HG03558 (cell line): ENCODE results near the gene HOMEZ.

ENCODE experiments used
- ATAC-seq: cut with Tn5 transposase; IDR thresholded peaks from one replicate; pipeline ENCODE4 v1.9.1; 2021; ENCODE audit warnings: moderate number of reproducible peaks; ENCODE audit not compliant: unreplicated experiment; ENCODE audit errors: extremely low read depth

HOMEZ gene

GRCh38 chr14:23307687-23308644 is 22.0 kb upstream of the HOMEZ start:
- ATAC-seq = no peak

- no peak for ATAC-seq
These were observed 21.2 kb upstream of the HOMEZ start for GRCh38 chr14:23307146-23307530.

- ATAC-seq = no peak
These were observed 20.6 kb upstream of the HOMEZ start, which contains the start of gene BCL2L2 for GRCh38 chr14:23306412-23307145. TSS of gene BCL2L2 (plus strand) at chr14:23306833. CDS start at chr14:23307768, 935 bp downstream.

- peak; percentile 16 for ATAC-seq
These were observed 16.6 kb upstream of the HOMEZ start, which contains the start of gene PPP1R3E for GRCh38 chr14:23302290-23303225. TSS of gene PPP1R3E (minus strand) at chr14:23302859. CDS start at chr14:23302576, 283 bp downstream.

DNA sequence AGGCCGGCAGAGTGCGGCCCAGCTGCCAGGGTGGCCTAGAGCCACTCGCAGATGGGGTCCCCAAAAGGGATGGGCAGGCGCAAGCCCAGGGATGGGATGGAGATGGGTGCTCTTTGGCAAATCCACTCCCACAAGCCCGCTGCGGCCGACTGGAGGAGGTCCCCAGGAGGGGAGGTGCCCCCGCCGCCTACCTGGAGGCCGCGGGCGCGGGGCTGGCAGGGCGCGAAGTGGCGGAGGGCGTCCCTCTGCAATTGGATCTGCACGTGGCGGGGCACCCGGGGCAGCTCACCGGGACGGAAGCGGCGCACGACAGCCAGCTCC is 16.0 kb upstream of the HOMEZ start:
- ATAC-seq = no peak

DNA sequence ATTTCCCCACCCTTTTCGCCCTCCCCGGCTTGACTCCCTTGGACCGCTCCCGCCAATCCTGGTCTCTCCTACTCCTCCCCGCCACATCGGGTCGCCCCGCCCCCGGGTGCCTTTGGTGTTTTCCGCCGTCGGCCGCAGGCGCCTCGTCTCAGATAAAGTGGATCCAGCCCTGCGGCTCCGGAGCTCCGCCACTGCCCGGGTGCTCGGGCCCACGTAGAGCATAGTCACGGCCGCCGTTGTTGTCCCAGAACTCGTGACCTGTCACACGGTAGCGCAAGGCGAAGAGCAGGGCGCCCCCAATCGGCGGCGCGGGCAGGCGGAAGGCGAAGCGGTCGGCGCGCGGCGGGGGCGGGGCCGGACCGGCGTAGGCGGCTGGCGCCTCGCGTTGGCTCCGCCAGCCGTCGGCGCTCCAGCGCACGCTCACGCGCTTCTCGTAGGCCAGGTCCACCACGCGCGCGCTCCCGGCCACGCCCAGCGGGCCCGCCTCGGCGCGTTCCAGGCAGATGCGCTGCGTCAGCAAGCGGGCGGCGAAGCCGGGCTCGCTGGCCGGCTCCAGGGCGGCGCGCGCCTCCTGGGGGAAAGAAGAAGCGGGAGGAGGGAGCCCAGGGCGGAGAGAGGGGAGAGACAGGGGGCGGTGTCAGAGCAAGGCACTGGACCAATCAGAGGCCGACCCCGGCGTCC is 15.5 kb upstream of the HOMEZ start:
- peak; percentile 69 for ATAC-seq

DNA sequence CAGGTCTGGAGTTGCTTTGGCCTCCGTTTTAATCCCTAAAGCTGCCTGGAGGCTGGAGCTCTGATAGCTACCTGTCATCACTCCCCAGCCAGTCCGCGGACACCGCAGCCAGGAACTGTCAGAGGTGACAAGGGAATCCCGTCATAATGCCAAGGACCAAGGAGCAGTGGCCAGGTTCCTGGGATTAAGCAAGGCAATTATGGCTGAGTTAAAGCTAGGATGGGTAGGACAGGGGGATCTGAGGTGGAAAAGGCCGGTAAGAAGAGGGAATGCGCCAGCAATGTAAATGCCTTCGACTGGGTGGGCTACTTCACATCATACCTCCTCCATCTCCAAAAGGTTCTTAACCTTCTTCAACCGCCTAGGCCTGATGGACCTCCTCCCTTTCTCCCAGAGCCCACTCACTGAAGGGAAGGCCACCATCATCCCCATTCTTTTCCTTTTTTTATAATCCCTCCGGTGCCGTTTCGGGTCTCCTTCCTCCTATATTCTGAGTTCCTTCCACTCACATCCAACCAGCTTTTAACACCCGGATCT is 14.8 kb upstream of the HOMEZ start:
- ATAC-seq = no peak

DNA sequence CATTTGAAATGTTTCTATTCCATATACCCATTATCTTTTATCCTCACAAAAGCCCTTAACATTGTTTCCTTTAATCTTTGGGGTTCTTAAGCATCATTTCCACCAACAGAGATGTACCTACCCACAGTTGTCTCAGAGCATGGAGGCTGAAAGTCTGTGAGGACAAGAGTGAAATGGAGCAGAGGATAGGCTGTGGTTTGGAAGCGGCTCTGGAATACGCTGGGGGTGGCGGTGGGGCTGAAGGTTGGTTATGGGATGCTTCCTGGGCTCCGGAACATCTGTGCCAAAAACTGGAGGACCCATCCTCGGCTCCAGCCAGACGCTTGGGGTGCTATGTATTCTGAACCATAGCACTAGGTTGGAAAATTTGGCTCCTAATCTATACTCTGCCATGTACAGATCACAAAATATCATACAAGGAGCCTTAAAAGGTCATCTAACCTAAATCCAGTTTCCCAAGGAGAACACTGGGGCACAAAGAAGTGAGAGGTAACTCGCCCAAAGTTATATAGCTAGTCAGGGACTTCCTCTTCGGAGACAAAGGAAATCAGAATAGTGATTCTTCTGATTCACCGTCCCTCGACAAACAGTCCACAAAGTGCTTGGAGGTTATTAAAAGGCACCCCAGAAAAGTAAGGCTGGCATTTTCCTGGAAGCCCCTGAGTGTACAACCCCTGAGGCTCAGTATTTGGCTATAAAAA is 14.2 kb upstream of the HOMEZ start:
- ATAC-seq = no peak

DNA sequence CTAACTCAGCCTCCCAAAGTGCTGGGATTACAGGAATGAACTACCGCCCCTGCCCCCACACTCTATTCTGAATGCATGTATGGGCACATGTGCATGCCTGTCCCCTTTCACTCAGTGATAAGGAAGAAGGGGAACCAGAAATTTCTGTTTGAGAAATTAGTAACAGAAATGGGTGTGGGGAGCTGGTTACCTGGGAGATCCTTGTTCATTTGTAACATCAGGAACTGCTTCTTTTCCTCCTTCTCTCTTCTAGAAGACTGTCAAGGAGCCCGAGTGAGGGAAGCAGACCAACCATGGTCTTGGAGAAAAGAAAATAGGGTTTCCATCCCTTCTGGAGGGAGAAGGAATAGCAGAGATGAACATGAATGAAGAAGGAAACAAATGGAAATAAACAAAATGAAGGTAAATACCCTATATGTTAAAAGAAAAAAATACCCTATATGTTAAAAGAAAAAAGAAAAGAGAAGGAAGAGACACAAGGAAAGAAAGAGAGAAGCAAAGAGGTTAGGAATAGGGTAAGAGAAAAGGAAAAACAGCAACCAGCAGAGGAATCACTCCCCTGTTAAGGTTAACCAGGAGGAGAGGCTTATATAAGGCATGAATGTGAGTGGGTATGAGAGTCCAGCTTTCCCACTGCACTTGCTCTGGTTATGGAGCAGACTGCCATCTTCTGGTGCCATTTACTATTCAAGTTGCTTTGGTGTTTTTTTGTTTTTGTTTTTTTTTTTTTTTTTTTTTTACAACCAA is 13.5 kb upstream of the HOMEZ start:
- ATAC-seq = no peak

DNA sequence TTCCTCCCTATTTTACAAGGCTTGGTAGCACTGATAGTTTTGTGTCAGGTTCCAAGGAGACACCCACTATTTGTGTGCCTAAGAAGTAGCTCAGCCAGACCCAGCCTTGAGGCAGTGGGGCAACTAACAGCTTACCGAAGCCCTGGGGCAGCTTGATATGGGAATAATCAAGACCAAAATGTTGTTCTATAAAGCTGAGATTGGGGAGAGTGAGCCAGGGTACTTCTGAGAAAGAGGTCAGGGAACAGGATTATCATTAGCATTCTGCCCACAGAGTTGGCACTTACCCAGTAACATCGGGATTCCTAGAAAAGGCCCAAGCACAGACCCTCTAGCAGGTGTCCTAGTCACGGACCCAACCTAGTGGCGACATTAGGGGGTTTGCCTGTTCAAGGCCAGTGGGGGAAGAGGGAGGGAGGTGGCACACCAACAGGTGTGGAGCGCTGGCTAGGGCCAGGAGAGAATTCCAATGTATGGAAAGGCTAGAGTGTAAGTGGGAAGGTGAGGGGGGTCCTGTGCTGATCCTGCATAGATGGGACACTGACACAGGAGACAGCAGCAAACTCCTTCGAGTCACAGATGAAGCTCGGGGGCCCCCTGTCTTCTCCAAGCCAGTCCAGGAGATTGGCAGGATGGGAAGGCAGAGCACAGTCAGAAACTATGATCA is 11.8 kb upstream of the HOMEZ start:
- ATAC-seq = no peak

DNA sequence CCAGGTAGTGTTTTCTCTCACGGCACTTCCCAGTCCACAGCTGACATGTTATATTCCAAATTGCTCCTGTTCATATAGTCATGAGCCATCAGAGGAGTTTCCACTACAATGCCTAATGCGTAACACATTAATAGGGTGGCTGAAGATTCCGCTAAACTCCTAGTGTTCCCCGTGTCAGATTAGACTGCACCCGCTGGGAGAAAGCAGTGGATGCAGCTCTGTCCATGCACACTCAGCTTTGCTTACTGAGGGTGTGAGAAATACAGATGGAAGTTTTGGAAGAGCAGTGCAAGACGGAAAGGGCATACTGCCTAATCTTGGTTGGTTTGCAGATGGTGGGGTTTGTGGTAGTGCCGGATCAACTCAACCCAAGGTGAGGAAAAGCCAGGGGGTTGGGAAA is 11.2 kb upstream of the HOMEZ start:
- ATAC-seq = no peak

- no peak for ATAC-seq
These were observed 10.3 kb upstream of the HOMEZ start for GRCh38 chr14:23296012-23296777.

DNA sequence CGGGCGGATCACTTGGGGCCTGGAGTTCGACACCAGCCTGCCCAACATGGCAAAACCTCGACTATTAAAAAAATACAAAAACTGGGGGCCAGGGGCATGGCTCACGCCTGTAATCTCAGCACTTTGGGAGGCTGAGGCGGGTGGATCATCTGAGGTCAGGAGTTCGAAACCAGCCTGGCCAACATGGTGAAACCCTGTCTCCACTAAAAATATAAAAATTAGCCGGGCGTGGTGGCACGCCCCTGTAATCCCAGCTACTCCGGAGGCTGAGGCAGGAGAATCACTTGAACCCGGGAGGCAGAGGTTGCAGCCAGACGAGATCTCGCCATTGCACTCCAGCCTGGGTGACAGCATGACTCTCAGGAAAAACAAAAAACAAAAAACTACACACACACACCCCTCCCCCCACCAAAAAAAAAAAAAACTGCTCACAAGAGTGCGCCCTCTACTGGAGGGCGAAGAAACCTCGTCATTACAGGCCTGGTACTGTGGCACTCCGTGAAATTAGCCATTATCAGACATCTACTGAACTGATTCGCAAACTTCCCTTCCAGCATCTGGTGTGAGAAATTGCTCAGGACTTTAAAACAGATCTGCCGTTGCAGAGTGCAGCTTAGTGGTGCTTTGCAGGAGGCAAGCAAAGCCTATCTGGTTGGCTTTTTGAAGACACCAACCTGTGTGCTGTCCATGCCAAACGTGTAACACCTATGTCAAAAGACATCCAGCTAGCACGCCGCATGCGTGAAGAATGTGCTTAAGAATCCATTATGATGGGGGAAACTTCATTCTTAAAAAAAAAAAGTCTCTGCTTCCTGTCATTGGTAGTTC is 9.0 kb upstream of the HOMEZ start:
- no peak for ATAC-seq

DNA sequence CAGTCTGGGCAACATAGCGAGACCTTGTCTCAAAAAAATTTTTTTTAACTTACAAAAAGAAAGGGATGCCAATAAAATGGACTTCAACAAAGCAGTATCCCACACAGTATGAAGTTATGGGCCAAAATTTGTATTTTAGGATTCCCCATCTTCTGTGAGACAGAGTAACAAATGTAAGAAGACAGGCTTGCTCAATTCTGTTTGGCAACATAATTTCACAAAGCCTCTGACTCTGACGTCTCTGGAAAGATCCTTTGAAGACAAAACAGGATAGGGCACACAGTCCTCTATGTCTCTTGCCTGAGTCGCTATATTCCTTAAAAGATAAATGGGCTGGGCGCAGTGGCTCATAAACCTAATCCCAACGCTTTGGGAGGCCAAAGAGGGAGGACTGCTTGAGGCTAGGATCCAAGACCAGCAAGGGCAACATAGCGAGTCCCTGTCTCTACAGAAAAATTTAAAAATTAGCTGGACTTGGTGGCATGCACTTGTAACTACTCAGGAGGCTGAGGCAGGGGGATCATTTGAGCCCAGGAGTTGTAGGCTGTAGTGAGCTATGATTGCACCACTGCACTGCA is 1.1 kb upstream of the HOMEZ start:
- ATAC-seq = no peak

DNA sequence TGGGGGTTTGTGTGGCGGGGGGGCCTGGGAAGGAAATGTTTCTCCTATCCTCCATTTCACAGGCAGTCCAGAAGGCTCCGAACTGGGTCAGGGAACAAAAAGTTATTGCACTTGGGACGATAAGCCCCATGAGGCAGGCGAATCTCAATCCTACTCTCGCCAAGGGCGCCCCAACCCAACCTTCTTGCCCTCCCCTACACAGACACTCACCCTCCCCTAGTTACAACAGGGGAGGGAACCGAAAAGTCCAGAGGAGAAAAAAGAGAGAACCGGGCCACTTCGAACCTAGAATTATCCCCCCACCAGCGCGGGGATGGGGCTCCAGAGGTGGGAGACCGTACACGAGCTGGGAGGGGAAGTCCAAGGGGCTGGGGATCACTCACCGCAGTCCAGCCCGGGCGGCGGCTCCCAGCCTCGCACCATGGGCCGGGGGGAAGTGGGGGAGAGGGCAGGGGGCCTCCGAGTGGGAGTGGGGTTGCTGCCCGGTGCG is 357 bp downstream of the HOMEZ start:
- ATAC-seq = peak; percentile 3
